Measurements from ENCODE around the gene SH3RF2.
A peak's percentile ranks its signal among the peaks of the same experiment; 100 is the strongest.
"Not testable (repeated sequence)": the region's sequence is repeated elsewhere in the genome, so short reads cannot be mapped to it uniquely, and the experiment has no call there.

Gene SH3RF2

DNA sequence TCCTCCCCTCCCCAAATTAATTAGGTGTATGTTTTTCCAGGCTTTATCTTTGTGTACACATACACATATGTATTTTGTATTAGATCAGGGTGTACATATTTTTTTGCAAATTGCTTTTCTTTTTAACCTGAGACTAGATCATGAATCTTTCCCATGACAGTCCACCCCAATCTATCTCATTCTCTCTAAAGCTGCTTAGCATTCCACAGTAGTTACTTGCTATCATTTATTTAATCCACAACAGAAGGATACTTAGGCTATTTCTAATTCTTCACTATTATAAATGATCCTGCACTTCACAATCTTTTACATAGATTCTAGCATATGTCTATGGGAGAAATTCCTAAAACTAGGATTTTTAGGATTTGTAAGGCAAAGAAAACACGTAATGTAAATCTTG is 43.9 kb downstream of the SH3RF2 start:
- no peak for DNase-seq (ENCODE audit: low spot score)

DNA sequence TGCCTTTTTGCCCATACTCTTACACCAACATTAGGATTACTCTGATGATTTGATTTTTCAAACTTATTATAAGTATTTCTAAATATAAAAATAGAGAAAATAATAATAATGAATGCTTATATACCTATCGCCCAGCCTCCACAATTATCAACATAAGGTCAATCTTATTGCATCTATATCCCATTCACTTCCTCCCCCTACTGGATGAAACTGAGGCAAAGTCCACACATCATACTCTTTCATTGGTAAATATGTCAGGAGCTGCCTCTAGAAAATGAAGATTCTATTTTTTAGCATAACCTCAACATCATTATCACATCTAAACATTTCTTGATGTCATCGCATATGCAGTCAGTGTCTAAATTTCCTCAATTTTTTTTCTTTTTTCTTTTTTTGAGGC is 44.3 kb downstream of the SH3RF2 start:
- no peak for DNase-seq (ENCODE audit: low spot score)

DNA sequence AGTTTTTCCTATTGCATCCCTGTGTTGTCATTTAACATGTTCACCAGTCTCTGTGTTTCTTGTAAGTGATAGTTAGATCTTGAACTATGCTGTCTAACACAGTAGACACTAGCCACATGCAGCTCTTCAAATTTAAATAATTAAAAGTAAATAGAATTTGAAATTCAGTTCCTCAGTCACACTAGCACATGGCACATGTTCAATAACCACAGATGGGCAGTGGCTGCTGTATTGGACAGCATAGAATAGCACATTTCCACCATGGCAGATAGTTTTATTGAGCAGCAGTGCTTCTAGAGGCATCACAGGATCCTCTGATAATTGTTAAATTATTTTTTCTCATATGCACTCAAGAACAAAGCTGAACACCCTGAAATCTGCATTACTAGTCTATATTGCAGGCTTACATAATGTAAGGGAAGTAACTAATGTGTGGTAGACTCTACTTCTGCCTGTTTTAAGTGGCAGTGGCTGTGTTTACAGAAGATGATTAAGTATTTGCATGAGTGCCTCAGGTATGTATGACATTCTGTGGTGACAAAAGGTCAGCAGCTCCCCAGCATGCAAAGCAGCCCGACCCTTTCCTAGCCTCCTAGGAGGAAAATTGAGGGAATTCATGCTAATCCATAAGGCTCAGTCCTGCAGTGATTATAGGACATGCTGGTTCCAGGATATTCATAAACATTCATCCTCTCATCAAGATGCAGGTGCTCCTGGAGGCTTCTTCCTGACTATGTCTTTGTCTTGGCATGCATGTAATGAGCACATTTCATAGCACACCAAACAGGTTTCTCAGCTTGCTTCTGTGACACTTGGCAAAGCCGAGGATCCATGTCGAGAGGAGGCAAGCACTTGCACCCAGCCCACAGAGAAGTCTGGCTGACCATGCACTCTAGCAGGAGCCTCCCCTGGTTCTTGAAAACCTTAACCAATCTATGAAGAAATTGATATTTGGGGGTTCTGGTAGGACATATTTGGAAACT is 45.5 kb downstream of the SH3RF2 start:
- DNase-seq (ENCODE audit: low spot score): peak; percentile 18

DNA sequence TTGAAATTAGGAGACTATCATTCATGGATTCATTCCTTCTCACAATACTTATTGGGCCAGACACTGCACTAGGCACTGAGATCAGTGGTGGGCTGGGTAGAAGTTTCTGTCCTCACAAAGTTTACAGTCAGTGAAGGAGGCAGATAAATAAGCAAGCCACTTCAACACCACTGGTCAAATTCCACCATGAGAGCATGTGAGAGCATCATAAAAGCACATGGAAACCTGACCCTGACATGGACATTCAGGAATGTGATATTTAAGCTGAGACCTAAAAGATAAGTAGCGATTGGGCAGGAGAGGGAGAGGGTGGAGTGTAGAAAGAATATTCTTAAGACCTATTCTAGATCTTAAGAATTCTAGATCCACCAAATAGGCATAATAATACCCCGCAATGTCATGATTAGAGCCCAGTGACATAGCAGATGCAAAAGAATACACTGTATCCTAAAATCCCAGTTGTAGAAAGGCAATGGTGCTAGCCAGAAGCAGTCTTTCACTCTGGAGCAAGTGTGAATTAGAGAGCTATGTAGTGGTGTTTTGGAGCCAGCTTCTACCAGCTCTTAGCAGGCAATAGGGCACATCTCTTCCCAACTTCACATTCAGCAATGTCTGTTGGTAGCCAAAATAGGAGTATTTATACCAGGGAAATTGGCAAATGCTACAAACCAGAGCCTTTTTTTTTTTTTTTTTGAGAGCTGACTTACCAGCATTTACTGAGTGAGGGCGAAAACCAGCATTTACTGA is 46.4 kb downstream of the SH3RF2 start:
- no peak for DNase-seq (ENCODE audit: low spot score)

DNA sequence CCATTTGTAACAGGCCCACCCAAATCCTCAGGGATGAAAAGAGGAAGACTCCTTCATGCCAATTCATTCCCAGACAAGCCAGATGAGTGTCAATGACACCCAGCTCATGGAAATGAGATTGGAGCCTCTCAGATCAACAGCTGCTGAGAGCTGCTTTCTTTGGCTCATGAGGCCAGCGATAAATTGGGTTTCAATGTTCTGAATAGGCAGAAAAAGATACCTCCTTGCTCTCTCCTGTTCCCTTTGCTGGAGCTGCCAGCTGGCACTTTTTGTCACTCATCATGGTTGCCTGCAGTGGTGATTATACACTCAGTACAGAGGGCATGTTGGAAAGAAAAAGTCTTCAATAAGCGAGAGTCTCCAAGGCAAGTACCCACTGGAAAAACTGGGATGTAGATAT is 47.1 kb downstream of the SH3RF2 start:
- DNase-seq (ENCODE audit: low spot score): no peak

DNA sequence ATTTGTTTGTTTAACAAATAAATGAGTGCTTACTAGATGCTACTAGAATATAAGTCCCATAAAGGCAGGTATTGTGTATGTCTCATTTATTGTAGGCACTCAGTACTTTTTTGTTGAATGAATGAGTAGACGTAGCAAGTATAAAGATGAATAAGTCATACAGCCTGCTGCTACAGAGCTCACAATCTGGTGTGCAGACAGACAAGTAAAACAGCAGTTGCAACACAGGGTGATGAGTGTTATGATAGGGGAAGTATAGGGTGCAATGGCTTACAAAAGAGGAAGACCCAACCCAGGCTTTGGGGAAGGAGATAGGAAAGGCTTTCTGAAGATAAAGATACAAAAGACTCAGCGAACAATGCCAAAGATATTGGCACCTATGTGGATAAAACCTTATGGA is 47.7 kb downstream of the SH3RF2 start:
- no peak for DNase-seq (ENCODE audit: low spot score)

DNA sequence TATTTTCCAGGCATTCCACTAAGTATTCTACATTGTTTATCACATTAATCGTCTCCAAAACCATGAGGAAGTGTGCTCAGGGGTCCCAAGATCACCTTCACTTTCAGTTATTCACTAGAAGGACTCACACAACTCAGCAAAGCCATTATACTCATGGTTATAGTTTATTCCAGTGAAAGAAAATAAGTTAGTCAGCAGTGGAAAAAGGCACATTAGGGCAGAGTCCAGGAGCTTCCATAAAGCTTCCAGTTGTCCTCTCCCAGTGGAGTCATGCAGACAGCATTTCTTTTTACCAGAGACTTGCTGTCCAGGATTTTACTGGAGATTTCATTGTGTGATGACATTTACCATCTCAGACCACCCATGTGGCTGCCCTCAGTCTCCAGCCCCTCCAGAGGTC is 51.5 kb downstream of the SH3RF2 start:
- DNase-seq (ENCODE audit: low spot score): no peak

DNA sequence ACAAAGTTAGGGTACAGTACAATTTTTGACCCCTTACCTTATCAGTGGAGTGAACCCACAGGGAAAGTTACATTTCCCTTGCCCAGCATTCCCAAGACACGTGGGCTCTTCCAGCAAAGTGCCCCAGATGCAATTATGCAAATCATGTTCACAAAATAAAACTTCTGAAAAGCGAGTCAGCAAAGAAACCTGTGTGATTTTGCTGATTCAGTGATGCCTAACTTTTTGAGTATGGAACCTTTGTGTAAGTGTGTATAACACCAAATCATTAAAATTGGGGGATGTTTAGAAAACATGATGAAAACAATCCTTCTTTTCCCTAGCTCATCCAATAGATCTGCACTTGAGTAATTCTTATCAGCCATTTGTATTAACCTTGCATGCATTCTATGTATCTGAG is 52.6 kb downstream of the SH3RF2 start:
- DNase-seq (ENCODE audit: low spot score): no peak

DNA sequence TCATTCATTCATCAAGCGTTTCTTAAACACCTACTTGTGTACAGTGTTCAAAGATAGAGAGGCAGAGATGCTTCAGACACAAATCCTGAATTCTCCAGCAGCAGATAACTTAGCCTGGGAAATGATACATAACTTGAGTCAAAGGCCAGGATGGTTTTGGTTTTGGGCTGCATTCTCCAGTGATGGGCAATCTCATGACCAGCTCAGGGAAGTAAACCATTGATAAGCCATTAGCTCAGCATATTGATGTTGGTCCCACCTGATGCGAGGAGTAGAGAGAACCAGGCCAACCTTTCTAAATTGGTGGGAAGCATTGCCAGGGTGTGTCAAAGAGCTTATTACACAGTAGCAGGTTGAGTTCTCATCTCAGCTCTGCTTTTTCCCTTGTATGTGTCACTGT is 53.0 kb downstream of the SH3RF2 start:
- no peak for DNase-seq (ENCODE audit: low spot score)

DNA sequence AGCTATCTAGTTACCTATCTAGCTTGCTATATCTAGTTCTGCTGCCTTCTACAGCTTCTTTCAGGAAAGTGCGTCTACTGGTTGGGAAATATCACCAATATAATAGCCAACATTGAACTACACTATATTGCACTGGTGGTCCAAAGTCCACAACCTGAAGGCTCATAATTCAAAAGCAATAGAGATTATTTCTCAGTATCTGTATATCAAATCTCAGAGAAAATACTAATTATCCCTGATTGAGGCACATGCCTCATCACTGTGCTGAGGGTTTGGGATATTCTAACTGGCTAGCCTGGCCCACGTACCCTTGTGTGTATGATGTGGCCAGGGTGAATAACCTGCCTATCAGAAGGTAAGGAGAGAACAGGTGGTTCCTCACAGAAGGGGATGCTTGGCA is 53.8 kb downstream of the SH3RF2 start:
- DNase-seq (ENCODE audit: low spot score): no peak

DNA sequence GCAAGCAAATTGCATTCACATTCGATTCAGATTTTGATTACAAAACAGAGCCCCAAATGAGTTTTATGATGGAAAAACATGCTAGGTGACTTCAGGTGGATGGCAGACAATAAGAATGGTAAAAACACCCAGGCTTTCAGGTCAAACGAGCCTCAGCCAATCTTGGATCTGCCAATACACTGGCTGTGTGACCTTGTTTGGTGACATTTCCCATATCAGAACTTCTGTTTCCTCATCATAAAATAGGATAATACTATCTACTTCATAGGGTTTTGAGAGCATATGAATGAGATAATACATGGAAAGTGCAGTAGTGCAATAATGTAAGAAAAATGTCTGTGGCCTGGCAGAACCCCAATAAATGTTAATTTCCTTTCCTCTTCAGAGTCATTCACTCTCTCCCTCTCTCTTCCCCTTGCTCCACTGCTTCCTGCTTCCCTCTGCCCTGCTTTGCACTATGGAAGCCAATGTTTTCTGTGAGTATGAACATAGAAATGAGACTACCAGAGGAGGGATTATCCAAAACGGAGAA is 54.7 kb downstream of the SH3RF2 start:
- no peak for DNase-seq (ENCODE audit: low spot score)

DNA sequence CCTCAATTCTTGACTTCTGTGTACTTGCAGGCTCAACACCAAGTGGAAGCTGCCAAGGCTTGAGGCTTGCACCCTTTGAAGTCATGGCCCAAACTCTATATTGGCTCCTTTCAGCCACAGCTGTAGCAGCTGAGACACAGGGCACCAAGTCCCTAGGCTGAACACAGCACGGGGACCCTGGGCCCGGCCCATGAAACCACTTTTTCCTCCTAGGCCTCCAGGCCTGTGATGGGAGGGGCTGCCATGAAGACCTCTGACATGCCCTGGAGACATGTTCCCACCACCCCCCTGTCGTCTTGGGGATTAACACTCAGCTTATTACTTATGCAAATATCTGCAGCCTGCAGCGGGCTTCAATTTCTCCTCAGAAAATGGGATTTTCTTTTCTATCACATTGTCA is 57.2 kb downstream of the SH3RF2 start:
- DNase-seq (ENCODE audit: low spot score): not testable (repeated sequence)

DNA sequence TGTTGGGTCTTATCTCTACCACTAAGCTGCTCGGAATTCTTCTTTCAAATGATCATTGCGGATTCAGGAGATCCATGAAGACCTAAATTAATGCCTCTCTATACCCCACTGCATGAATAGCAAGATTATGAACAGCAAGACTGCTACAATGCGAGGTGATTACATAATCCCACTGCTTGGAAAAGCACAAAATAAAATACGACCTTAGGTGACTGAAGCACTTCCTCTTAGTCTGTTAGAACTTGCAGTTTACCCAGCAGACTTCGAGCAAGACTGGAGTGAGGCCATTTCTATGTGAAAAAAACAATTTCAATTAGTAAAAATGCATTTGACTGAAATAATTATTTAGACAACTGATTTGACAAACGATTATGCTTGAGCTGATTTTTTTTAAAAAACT is 59.8 kb downstream of the SH3RF2 start:
- no peak for DNase-seq (ENCODE audit: low spot score)

DNA sequence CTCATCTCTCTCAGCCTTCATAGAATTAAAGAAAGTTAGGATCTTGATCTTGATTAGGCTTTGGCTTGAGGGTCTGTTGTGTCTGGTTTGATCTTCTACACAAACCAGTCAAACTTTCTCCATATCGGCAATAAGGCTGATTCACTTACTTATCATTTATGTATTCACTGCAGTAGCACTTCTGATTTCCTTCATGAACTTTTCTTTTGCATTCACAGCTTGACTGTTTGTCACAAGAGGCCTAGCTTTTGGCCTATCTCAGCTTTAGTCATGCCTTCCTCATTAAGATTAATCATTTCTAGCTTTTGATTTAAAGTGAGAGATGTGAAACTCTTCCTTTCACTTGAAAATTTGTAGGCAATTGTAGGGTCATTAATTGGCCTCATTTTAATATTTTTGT is 62.8 kb downstream of the SH3RF2 start:
- DNase-seq (ENCODE audit: low spot score): no peak

DNA sequence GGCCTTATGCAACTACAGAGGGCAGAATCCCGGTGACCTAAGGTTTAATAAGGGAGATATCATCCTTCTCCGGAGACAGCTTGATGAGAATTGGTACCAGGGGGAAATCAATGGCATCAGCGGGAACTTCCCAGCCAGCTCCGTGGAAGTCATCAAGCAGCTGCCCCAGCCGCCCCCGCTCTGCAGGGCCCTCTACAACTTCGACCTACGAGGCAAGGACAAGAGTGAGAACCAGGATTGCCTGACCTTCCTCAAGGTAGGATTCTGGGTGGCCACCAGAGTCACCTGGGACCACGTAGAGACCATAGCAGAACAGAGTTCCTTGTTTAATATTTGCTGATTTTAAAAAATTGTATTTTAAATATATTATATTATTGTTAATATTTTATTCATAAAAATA is 63.7 kb downstream of the SH3RF2 start:
- no peak for DNase-seq (ENCODE audit: low spot score)

DNA sequence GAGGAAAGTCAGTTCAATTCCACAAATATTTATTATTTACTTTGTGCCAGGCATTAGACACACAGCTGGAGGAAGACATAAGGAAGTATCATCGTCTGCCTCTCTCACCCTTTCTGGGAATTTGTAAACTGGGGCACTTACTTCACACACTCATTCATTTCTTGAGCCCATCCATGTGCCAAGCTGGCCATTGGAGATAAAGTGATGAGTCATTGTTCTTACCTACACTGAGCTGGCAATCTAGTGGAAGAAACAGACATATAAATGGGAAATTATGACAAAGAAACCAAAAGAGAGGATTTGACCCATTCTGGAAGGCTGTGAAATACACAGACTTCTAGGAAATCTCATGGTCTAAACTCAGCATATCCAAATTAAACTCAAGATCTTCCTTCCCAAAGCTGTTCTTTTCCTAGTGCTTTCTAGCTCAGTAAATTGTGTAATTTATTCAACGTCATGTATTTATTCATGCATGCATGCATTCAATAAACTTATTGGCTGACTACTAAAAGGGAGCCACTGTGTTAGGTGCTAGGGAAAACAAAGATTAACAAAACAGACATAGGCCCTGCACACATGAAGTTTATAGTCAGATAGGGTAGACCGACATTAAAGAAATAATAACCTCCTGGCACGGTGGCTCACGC is 65.3 kb downstream of the SH3RF2 start:
- DNase-seq (ENCODE audit: low spot score): no peak

DNA sequence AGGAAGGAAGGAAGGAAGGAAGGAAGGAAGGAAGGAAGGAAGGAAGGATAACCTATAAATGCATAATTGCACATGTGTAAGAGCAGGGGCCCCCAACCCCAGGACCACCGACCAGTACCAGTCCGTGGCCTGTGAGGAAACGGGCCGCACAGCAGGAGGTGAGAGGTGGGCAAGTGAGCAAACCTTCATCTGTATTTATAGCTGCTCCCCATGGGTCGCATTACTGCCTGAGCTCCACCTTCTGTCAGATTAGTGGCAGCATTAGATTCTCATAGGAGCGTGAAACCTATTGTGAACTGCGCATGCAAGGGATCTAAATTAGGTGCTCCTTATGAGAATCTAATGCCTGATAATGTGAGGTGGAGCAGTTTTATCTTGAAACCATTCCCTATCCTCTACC is 66.1 kb downstream of the SH3RF2 start:
- no peak for DNase-seq (ENCODE audit: low spot score)

DNA sequence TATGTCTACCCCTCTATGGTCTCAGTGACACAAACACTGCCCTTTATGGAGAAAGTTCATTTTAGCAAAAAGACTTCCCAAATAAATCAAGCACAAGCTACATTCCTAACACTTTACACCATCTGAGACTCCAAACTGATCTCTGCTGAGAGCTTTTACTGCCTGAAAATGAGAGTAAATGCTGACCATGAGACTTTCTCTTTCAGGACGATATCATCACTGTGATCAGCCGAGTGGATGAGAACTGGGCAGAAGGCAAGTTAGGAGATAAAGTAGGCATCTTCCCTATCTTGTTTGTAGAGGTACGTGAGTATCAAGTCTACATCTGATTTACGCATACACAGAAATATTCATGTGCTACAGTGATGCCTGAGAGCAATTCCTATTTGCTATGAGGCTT is 67.5 kb downstream of the SH3RF2 start:
- DNase-seq (ENCODE audit: low spot score): no peak

DNA sequence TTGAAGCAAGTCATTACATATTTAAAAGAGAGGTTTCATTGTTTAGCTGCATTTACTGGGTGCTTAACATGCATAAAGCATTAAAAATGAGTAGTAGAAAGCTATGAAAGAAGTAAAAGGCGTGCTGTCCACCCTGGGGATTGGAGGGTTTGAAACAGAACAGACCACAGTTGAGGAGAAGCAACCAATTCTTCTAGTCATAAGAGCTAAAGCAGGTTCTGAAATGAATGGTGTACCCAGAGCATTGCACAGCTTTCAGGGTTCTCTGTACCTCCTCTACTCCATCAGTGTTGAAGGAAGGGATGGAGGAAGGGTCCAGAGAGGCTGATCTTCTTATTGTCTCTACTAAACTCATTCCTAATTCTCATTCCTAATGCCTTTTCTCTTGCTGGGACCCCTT is 68.9 kb downstream of the SH3RF2 start:
- DNase-seq (ENCODE audit: low spot score): no peak

DNA sequence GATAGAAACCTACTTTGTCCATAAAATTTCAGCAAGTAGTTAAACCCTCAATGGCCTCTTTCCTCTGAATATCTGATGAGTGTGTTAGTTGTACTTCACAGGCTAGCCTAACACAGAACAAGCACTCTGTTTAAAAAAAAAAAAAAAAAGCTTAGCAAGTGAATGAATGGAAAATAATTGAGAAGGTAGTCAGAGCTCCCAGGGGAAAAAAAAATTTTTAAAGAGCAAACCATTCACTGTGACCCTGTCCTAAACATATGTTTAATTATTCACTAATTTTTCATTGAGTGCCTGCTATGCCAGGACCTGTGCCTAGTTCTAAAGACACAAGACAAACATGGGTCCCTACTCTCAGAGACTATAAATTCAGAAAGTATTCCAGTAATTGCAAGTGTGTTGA is 69.3 kb downstream of the SH3RF2 start:
- DNase-seq (ENCODE audit: low spot score): no peak

DNA sequence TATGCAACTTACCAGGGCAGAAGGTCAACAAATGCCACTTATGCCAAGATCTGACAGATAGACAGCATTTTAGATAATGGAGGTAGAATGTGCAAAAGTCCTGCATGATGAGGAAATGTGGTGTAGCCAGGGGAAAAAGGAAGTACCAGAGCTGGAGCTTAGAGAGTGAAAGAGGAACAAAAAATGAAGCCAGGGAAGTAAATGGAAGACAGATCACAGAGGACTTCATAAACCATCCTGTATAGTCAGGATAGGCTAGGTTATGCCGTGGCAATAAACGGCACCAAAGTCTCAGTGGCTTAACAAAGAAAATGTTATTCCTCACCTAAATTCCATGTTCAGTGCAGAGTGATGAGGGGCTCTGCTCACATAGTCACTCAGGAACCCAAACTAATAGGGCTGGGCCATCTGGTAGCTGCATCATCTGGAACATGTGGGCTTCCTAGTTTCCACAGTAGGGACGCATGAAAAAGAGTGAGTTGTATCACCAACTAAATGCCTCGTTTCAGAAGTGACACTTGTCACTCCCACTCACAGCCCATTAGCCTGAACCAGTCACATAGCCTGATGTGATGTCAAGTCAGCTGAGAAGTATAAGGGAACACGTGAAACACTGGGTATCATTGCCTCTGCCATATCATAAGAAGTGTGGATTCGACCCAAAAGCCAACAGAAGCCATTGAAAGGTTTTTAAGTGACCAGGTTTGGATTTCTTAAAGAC is 70.3 kb downstream of the SH3RF2 start:
- DNase-seq (ENCODE audit: low spot score): no peak

DNA sequence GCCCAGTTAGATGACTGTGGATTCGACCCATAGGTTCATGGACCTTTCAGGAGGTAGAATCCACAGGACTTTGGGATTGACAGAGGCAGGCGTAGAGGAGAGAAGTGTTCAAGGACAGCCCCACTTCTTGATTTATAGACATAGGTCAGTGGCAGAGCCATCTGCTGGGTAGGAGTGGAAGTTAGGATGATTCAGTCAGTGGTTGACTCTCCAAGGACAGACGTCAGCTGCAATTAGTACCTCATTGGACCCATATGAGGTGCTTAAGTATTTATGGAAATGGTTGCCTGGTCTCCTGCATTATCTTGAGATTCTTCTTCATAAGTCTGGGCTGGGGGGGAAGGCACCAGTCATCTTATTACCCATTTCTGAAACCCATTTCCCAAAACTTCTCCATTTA is 70.9 kb downstream of the SH3RF2 start:
- DNase-seq (ENCODE audit: low spot score): peak; percentile 15
